NT2/D1 (cell line): ENCODE measurements around the gene WNT8B.

ENCODE experiments used
- SUZ12 ChIP-seq: IDR thresholded peaks from 2 replicates; pipeline ENCODE4 v1.6.1; 2011; ENCODE audit not compliant: insufficient read length, insufficient read depth; ENCODE audit errors: extremely low read depth
- YY1 ChIP-seq: IDR thresholded peaks from 2 replicates; pipeline ENCODE4 v1.6.1; 2011; ENCODE audit not compliant: insufficient read length, insufficient read depth
- ZNF274 ChIP-seq: IDR thresholded peaks from 2 replicates; pipeline ENCODE4 v1.6.1; 2011; ENCODE audit warnings: mild to moderate bottlenecking, low read depth, low read length

DNA sequence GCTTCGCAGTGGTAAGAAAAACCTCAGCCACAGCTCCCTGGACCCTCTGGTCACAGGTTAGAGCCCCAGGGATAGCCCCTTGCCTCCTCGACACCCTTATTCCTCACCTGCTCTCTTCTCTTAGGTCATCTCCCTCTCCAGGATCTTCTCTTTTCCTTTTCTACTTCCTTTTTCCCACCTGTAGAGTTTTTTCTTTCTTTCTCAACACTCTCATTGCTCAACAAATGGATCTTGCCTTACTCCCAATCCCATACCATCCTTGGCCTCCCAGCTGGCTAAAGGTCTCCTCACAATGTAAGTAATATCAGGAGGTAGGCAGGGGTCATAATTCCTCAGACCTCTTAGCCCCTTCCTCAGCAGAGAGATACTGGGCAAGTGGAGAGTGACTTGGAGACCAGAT is 17.2 kb downstream of the WNT8B start:
- TF ChIP-seq SUZ12 (no peak), YY1 (no peak), ZNF274 (no peak)
